GM12878 (cell line): Measurements from ENCODE around the gene TAS2R19. TPM values are rescaled to one million over a fixed set of nuclear protein-coding genes. Genes with fewer than 3 reads are reported as not detected.

Source experiments
- ATAC-seq: fragments of 200-7000 bp; cut with Tn5 transposase; 3 replicates; pipeline ENCODE4 v1.9.1; 2020; ENCODE audit warnings: mild to moderate bottlenecking, moderate library complexity
- BruUV-seq: library from RNA; stranded (reverse); fragments of 400-500 nt; replicated peaks from 2 replicates; lab custom pipeline; 2021; lab: Mats Ljungman, UMichigan
- CTCF ChIA-PET: fragments of 300-600 bp; sonication (Branson Sonifier 250); formaldehyde crosslinking; extraction: SDS; loops from one replicate; lab custom pipeline; 2021; ENCODE audit warnings: inconsistent platforms; lab: Yijun Ruan, JAX
- POLR2A ChIA-PET: fragments of 350-600 bp; formaldehyde crosslinking; extraction: SDS; loops from one replicate; lab custom pipeline; 2021; ENCODE audit warnings: inconsistent platforms; lab: Charles Lee
- RAD21 ChIA-PET: fragments of 300-600 bp; sonication (Branson Sonifier 250); formaldehyde crosslinking; loops from one replicate; lab custom pipeline; 2023; ENCODE audit warnings: antibody characterized with exemption; ENCODE audit not compliant: unreplicated experiment; lab: Charles Lee
- SMC1A ChIA-PET: fragments of 300-600 bp; sonication (Branson Sonifier 250); formaldehyde crosslinking; loops from one replicate; lab custom pipeline; 2023; ENCODE audit not compliant: unreplicated experiment, uncharacterized antibody; lab: Charles Lee
- DNase-seq: peaks from one replicate; pipeline ENCODE4 v3.0.0-alpha.2; 2011; ENCODE audit warnings: low read depth, low spot score
- FAIRE-seq: peaks from 3 replicates; lab custom pipeline; 2011; peaks lifted over from hg19 to GRCh38; lab: Jason Lieb, UNC
- H2AFZ ChIP-seq: 2 replicates; pipeline ENCODE4 v1.6.0; 2011; ENCODE audit warnings: low read depth, low read length, control low read depth; ENCODE audit not compliant: control insufficient read depth
- H3K27ac ChIP-seq: 2 replicates; pipeline ENCODE4 v1.5.1; 2011; ENCODE audit warnings: control low read depth; ENCODE audit not compliant: control insufficient read depth, insufficient read depth
- H3K27me3 ChIP-seq, 2 experiments: replicated peaks in 1 of 2; 2 replicates each; pipeline versions ENCODE4 v1.6.0 to v1.6.1; 2011; ENCODE audit warnings: low read length in 1 of 2; ENCODE audit not compliant: control insufficient read depth in 2 of 2, insufficient read depth in 2 of 2
- H3K36me3 ChIP-seq, 2 experiments: 2 replicates each; pipeline ENCODE4 v1.5.1; 2011; ENCODE audit warnings: low read length in 1 of 2; ENCODE audit not compliant: control insufficient read depth in 2 of 2, insufficient read depth in 2 of 2
- H3K4me1 ChIP-seq: 2 replicates; pipeline ENCODE4 v1.6.1; 2011; ENCODE audit warnings: mild to moderate bottlenecking, low read length, moderate library complexity, mixed read lengths; ENCODE audit not compliant: control insufficient read depth, insufficient read depth
- H3K4me2 ChIP-seq: 2 replicates; pipeline ENCODE4 v1.6.0; 2011; ENCODE audit warnings: control low read depth; ENCODE audit not compliant: control insufficient read depth, insufficient read depth
- H3K4me3 ChIP-seq: fragments of 200-600 bp; sonication (generic); 2 replicates; pipeline ENCODE4 v1.5.1; 2016
- H3K79me2 ChIP-seq: 2 replicates; pipeline ENCODE4 v1.6.0; 2011; ENCODE audit warnings: low read length; ENCODE audit not compliant: control insufficient read depth, insufficient read depth
- H3K9ac ChIP-seq: 2 replicates; pipeline ENCODE4 v1.8.0; 2011; ENCODE audit warnings: low read length, control low read depth, mixed read lengths; ENCODE audit not compliant: control insufficient read depth, insufficient read depth
- H3K9me3 ChIP-seq: replicated peaks from 3 replicates; pipeline ENCODE4 v1.5.1; 2011; ENCODE audit warnings: mild to moderate bottlenecking, low read length; ENCODE audit not compliant: control insufficient read depth, insufficient read depth
- H4K20me1 ChIP-seq: 2 replicates; pipeline ENCODE4 v1.6.0; 2011; ENCODE audit not compliant: control insufficient read depth, insufficient read depth
- ATF7 ChIP-seq: fragments of 450-650 bp; IDR thresholded peaks from 2 replicates; pipeline ENCODE4 v1.6.1; 2016; ENCODE audit warnings: low read depth, mild to moderate bottlenecking
- E2F4 ChIP-seq: IDR thresholded peaks from 2 replicates; pipeline ENCODE4 v1.6.1; 2012; ENCODE audit warnings: low read depth, low read length, improper control_type of control experiment
- MLLT1 ChIP-seq: fragments of 450-650 bp; IDR thresholded peaks from 2 replicates; pipeline ENCODE4 v1.6.1; 2016; ENCODE audit warnings: mild to moderate bottlenecking
- NR2C2 ChIP-seq: IDR thresholded peaks from 2 replicates; pipeline ENCODE4 v1.6.1; 2011; ENCODE audit warnings: borderline replicate concordance, low read depth; ENCODE audit not compliant: control insufficient read depth, insufficient read length
- WGBS: methylation state at CpG from one replicate; pipeline ENCODE4 v1.1.6; 2016; ENCODE audit warnings: low lambda C conversion rate; ENCODE audit not compliant: insufficient replicate concordance, insufficient coverage; ENCODE audit errors: missing lambda C conversion rate; 5-methylcytosine and 5-hydroxymethylcytosine counted together
- in situ Hi-C: fragments of 300-500 bp; cut with MboI; formaldehyde crosslinking; loops from 9 replicates; pipeline ENCODE4 v1.14.3; 2018; ENCODE audit warnings: mixed read lengths
- intact Hi-C: fragments of 100-400 bp; cut with micrococcal nuclease; formaldehyde crosslinking; loops from one replicate; pipeline ENCODE4 v1.14.2; 2022; ENCODE audit not compliant: unreplicated experiment
- polyA plus RNA-seq, 11 experiments: library from polyadenylated mRNA; depleted of rRNA in 4 of 11; unstranded in 6 of 11; stranded (reverse) in 5 of 11; fragments of >200 nt; fragmentation: Nextera tagmentation in 4 of 11; fragmentation: Illumina TruSeq in 1 of 11; extraction: Ambion mirVana in 4 of 11; extraction: Trizol in 1 of 11; gene quantifications; 1 replicate in 1 of 11; 2 replicates in 10 of 11; pipeline versions ENCODE4 v1.2.1 to v1.2.3, GENCODE V29; 2011 to 2016; ENCODE audit warnings: inconsistent platforms in 2 of 11, missing spikeins in 2 of 11, low read depth in 1 of 11
- total RNA-seq, 4 experiments: library from RNA; depleted of rRNA in 3 of 4; stranded (reverse); fragments of >200 nt in 3 of 4; fragmentation: Illumina TruSeq in 1 of 4; extraction: Trizol in 1 of 4; gene quantifications; 2 replicates each; pipeline versions ENCODE4 v1.2.1 to v1.2.3, GENCODE V29; 2013 to 2021

The TAS2R19 gene
- total and polyA plus RNA-seq, 10 of the 15 experiments (the other 5 are each of a cell fraction or from before 2014, with no cell fraction given), result 0.10 to 6.9 (median 0.46) TPM; not detected in 1

- H3K4me1 ChIP-seq, result no peaks in the 10 kb centered on the region
- no peaks in the 10 kb centered on the region; the same call in 1 of the 2 replicates for H4K20me1 ChIP-seq
- H3K4me3 ChIP-seq, result no peak within 1 kb of the TSS
- no TSS peak for BruUV-seq
- ATAC-seq, result no peak
- H2AFZ ChIP-seq, result no peak within 1 kb of the TSS
- H3K79me2 ChIP-seq, result no peaks in the 10 kb centered on the region
- ChIA-PET SMC1A (no interaction called here), POLR2A (no interaction called here)
- H3K27ac ChIP-seq, result no peak within 1 kb of the TSS
- no peak for TF ChIP-seq ATF7
- no peak for TF ChIP-seq E2F4
- no peak for TF ChIP-seq MLLT1
- no peak for TF ChIP-seq NR2C2
- TF ChIP-seq, all 136 proteins: peak for 0
- Histone ChIP-seq H3K9ac (no peak within 1 kb of the TSS), H3K36me3 (no peaks in the 10 kb centered on the region), H3K4me2 (no peak within 1 kb of the TSS), H3K9me3 (no peaks in the 10 kb centered on the region), H3K27me3 (no peaks in the 10 kb centered on the region)
- WGBS, result 50% methylated on average over 2 of the region's 2 CpGs
- FAIRE-seq, result no peak
- no peak for DNase-seq
- CTCF ChIA-PET, result no interaction called here
- intact Hi-C loops (no loop called here), in situ Hi-C loops (no loop called here)
- RAD21 ChIA-PET, result interaction anchor here (0.8 kb wide), 1 partner anchor 44 kb away, joined by 3 read pairs; no protein-coding TSS in a partner anchor
These were observed 35.6 kb downstream of the TAS2R19 start, which contains the start of gene TAS2R50 for GRCh38 chr12:10986812-10987211. TSS of gene TAS2R50 (minus strand) at chr12:10986912. CDS start at chr12:10986860, 52 bp downstream.
